GM12878 (cell line): ENCODE data around the gene PDZD8. TPM values are rescaled to one million over a fixed set of nuclear protein-coding genes. Genes with fewer than 3 reads are reported as not detected.

ENCODE experiments used
- BCL11A ChIP-seq: IDR thresholded peaks from 2 replicates; pipeline ENCODE4 v1.6.1; 2011; ENCODE audit warnings: low read depth, low read length
- BRCA1 ChIP-seq: IDR thresholded peaks from 2 replicates; pipeline ENCODE4 v1.6.1; 2011; ENCODE audit warnings: low read depth, low read length, improper control_type of control experiment
- MYC ChIP-seq: IDR thresholded peaks from 2 replicates; pipeline ENCODE4 v1.6.1; 2011; ENCODE audit warnings: mild to moderate bottlenecking, low read length, moderate library complexity, inconsistent platforms; ENCODE audit not compliant: insufficient read depth, insufficient replicate concordance, insufficient read length, severe bottlenecking
- NFIC ChIP-seq: IDR thresholded peaks from 2 replicates; pipeline ENCODE4 v1.6.1; 2012; ENCODE audit warnings: low read depth, mild to moderate bottlenecking, inconsistent platforms, low read length, moderate library complexity
- PML ChIP-seq: IDR thresholded peaks from 2 replicates; pipeline ENCODE4 v1.6.1; 2012; ENCODE audit warnings: low read length, inconsistent platforms
- REST ChIP-seq: IDR thresholded peaks from 2 replicates; pipeline ENCODE4 v1.6.1; 2012; ENCODE audit warnings: mild to moderate bottlenecking, low read depth, low read length
- SMARCA5 ChIP-seq: fragments of 450-650 bp; IDR thresholded peaks from 2 replicates; pipeline ENCODE4 v1.6.1; 2017; ENCODE audit warnings: mild to moderate bottlenecking
- TCF7 ChIP-seq: IDR thresholded peaks from 2 replicates; pipeline ENCODE4 v1.6.1; 2014; ENCODE audit warnings: antibody characterized with exemption, borderline replicate concordance
- YBX1 ChIP-seq: fragments of 450-650 bp; IDR thresholded peaks from 2 replicates; pipeline ENCODE4 v1.6.1; 2016; ENCODE audit warnings: antibody characterized with exemption
- ZNF24 ChIP-seq: fragments of 450-650 bp; IDR thresholded peaks from 2 replicates; pipeline ENCODE4 v1.6.1; 2017; ENCODE audit warnings: antibody characterized with exemption, mild to moderate bottlenecking
- ZNF592 ChIP-seq: fragments of 450-650 bp; IDR thresholded peaks from 2 replicates; pipeline ENCODE4 v1.6.1; 2017; ENCODE audit warnings: mild to moderate bottlenecking, moderate library complexity
- polyA plus RNA-seq, 11 experiments: library from polyadenylated mRNA; depleted of rRNA in 4 of 11; unstranded in 6 of 11; stranded (reverse) in 5 of 11; fragments of >200 nt; fragmentation: Nextera tagmentation in 4 of 11; fragmentation: Illumina TruSeq in 1 of 11; extraction: Ambion mirVana in 4 of 11; extraction: Trizol in 1 of 11; gene quantifications; 1 replicate in 1 of 11; 2 replicates in 10 of 11; pipeline versions ENCODE4 v1.2.1 to v1.2.3, GENCODE V29; 2011 to 2016; ENCODE audit warnings: inconsistent platforms in 2 of 11, missing spikeins in 2 of 11, low read depth in 1 of 11
- total RNA-seq, 4 experiments: library from RNA; depleted of rRNA in 3 of 4; stranded (reverse); fragments of >200 nt in 3 of 4; fragmentation: Illumina TruSeq in 1 of 4; extraction: Trizol in 1 of 4; gene quantifications; 2 replicates each; pipeline versions ENCODE4 v1.2.1 to v1.2.3, GENCODE V29; 2013 to 2021
- TF ChIP-seq, protein P1 (sequence below): fragments of 450-650 bp; IDR thresholded peaks from 2 replicates; pipeline ENCODE4 v1.6.1; 2017; ENCODE audit warnings: mild to moderate bottlenecking
- TF ChIP-seq, protein P2 (sequence below): fragments of 450-650 bp; IDR thresholded peaks from 2 replicates; pipeline ENCODE4 v1.6.1; 2014; ENCODE audit warnings: mild to moderate bottlenecking

PDZD8 gene
- total and polyA plus RNA-seq, 10 of the 15 experiments (the other 5 are each of a cell fraction or from before 2014, with no cell fraction given) = 2.0 to 21.2 (median 6.7) TPM

- TF ChIP-seq ZNF592 (no peak), BCL11A (no peak), REST (no peak), PML (no peak), MYC (no peak), BRCA1 (no peak), TCF7 (no peak), SMARCA5 (no peak), YBX1 (no peak), NFIC (no peak), ZNF24 (no peak)
- TF ChIP-seq, protein P1, sequence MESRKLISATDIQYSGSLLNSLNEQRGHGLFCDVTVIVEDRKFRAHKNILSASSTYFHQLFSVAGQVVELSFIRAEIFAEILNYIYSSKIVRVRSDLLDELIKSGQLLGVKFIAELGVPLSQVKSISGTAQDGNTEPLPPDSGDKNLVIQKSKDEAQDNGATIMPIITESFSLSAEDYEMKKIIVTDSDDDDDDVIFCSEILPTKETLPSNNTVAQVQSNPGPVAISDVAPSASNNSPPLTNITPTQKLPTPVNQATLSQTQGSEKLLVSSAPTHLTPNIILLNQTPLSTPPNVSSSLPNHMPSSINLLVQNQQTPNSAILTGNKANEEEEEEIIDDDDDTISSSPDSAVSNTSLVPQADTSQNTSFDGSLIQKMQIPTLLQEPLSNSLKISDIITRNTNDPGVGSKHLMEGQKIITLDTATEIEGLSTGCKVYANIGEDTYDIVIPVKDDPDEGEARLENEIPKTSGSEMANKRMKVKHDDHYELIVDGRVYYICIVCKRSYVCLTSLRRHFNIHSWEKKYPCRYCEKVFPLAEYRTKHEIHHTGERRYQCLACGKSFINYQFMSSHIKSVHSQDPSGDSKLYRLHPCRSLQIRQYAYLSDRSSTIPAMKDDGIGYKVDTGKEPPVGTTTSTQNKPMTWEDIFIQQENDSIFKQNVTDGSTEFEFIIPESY = no peak
- TF ChIP-seq, protein P2, sequence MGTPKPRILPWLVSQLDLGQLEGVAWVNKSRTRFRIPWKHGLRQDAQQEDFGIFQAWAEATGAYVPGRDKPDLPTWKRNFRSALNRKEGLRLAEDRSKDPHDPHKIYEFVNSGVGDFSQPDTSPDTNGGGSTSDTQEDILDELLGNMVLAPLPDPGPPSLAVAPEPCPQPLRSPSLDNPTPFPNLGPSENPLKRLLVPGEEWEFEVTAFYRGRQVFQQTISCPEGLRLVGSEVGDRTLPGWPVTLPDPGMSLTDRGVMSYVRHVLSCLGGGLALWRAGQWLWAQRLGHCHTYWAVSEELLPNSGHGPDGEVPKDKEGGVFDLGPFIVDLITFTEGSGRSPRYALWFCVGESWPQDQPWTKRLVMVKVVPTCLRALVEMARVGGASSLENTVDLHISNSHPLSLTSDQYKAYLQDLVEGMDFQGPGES = no peak
Measured at GRCh38 chr10:117353684-117354083, 21.6 kb downstream of the PDZD8 start (continued).
